CD14-positive monocyte (primary cell): ENCODE measurements around the gene KRTAP20-4. TPM values are rescaled to one million over a fixed set of nuclear protein-coding genes. Genes with fewer than 3 reads are reported as not detected.

Experiments
- DNase-seq, 3 donors: peaks; one replicate each; pipeline ENCODE4 v3.0.0-alpha.2; 2011 to 2022
- H2AFZ ChIP-seq: 2 replicates; pipeline ENCODE4 v1.6.0; 2012; ENCODE audit warnings: mild to moderate bottlenecking, low read depth, low read length, inconsistent platforms; ENCODE audit not compliant: insufficient read depth, poor library complexity, severe bottlenecking
- H3K27ac ChIP-seq, 2 donors: 1 replicate in 1 of 2; 2 replicates in 1 of 2; pipeline ENCODE4 v1.5.1; 2012 to 2013; ENCODE audit warnings: low read length in 2 of 2, control low read depth in 1 of 2, inconsistent platforms in 1 of 2, low read depth in 1 of 2, mild to moderate bottlenecking in 1 of 2
- H3K27me3 ChIP-seq, 2 donors: one replicate each; pipeline versions ENCODE4 v1.6.0 to v1.6.1; 2011 to 2013; ENCODE audit warnings: low read length in 2 of 2; ENCODE audit not compliant: control insufficient read depth in 2 of 2, insufficient read depth in 2 of 2
- H3K36me3 ChIP-seq, 2 donors: replicated peaks in 1 of 2; 1 replicate in 1 of 2; 2 replicates in 1 of 2; pipeline versions ENCODE4 v1.5.1 to v1.6.1; 2012 to 2013; ENCODE audit warnings: low read length in 2 of 2, control low read depth in 1 of 2, inconsistent platforms in 1 of 2, mild to moderate bottlenecking in 1 of 2; ENCODE audit not compliant: insufficient read depth in 2 of 2, control insufficient read depth in 1 of 2
- H3K4me1 ChIP-seq, 2 donors: 1 replicate in 1 of 2; 2 replicates in 1 of 2; pipeline versions ENCODE4 v1.5.1 to v1.6.1; 2012 to 2013; ENCODE audit warnings: low read length in 2 of 2, control low read depth in 1 of 2, inconsistent platforms in 1 of 2, mild to moderate bottlenecking in 1 of 2, moderate library complexity in 1 of 2; ENCODE audit not compliant: insufficient read depth in 2 of 2, control insufficient read depth in 1 of 2
- H3K4me2 ChIP-seq: replicated peaks from 2 replicates; pipeline ENCODE3; 2012; ENCODE audit warnings: low read length, moderate library complexity, mild to moderate bottlenecking; ENCODE audit not compliant: poor library complexity, severe bottlenecking; ENCODE audit errors: extremely low read depth
- H3K4me3 ChIP-seq, 3 experiments: fragments of 200-600 bp in 1 of 3; sonication (generic) in 1 of 3; replicated peaks in 1 of 3; 1 replicate in 2 of 3; 2 replicates in 1 of 3; pipeline ENCODE4 v1.5.1; 2011 to 2013; ENCODE audit warnings: low read length in 3 of 3, mild to moderate bottlenecking in 3 of 3, control low read depth in 2 of 3, low read depth in 2 of 3, inconsistent platforms in 1 of 3, moderate library complexity in 1 of 3
- H3K79me2 ChIP-seq: 2 replicates; pipeline ENCODE4 v1.6.0; 2012; ENCODE audit warnings: mild to moderate bottlenecking, control low read depth, inconsistent platforms, low read length, moderate library complexity; ENCODE audit not compliant: insufficient read depth
- H3K9ac ChIP-seq: 2 replicates; pipeline ENCODE4 v1.6.0; 2017; ENCODE audit warnings: low read length, mild to moderate bottlenecking; ENCODE audit not compliant: insufficient read depth, poor library complexity, severe bottlenecking
- H3K9me3 ChIP-seq, 2 donors: replicated peaks in 1 of 2; 1 replicate in 1 of 2; 2 replicates in 1 of 2; pipeline versions ENCODE4 v1.5.1 to v1.6.1; 2012 to 2013; ENCODE audit warnings: low read length in 2 of 2, control low read depth in 1 of 2; ENCODE audit not compliant: control insufficient read depth in 1 of 2, insufficient read depth in 1 of 2
- H4K20me1 ChIP-seq: 2 replicates; pipeline ENCODE4 v1.6.0; 2012; ENCODE audit warnings: mild to moderate bottlenecking, low read length, control low read depth, moderate library complexity; ENCODE audit not compliant: insufficient read depth
- H3K27ac Mint-ChIP-seq, 7 donors: one replicate each; pipeline ENCODE4 v1.8.0; 2020; ENCODE audit warnings: mild to moderate bottlenecking in 7 of 7, mixed read lengths in 7 of 7, moderate library complexity in 6 of 7, inconsistent platforms in 2 of 7
- H3K27me3 Mint-ChIP-seq, 3 donors: one replicate each; pipeline ENCODE4 v1.8.0; 2021 to 2022; ENCODE audit warnings: low read depth in 3 of 3, mild to moderate bottlenecking in 3 of 3, mixed read lengths in 3 of 3, moderate library complexity in 3 of 3, inconsistent platforms in 1 of 3
- H3K36me3 Mint-ChIP-seq, 2 donors: one replicate each; pipeline ENCODE4 v1.8.0; 2020; ENCODE audit warnings: mixed read lengths in 2 of 2, inconsistent platforms in 1 of 2, mild to moderate bottlenecking in 1 of 2
- H3K4me1 Mint-ChIP-seq: one replicate; pipeline ENCODE4 v1.8.0; 2020; ENCODE audit warnings: mild to moderate bottlenecking, mixed read lengths
- H3K4me3 Mint-ChIP-seq, 2 donors: one replicate each; pipeline ENCODE4 v1.8.0; 2020; ENCODE audit warnings: mild to moderate bottlenecking in 2 of 2, mixed read lengths in 2 of 2, moderate library complexity in 1 of 2
- H3K9me3 Mint-ChIP-seq, 7 donors: one replicate each; pipeline ENCODE4 v1.8.0; 2020 to 2022; ENCODE audit warnings: mixed read lengths in 7 of 7, mild to moderate bottlenecking in 6 of 7, moderate library complexity in 6 of 7, inconsistent platforms in 2 of 7
- WGBS: methylation state at CpG from one replicate; pipeline ENCODE4 v1.1.5; 2013; ENCODE audit warnings: missing lambda C conversion rate; ENCODE audit not compliant: insufficient coverage; 5-methylcytosine and 5-hydroxymethylcytosine counted together
- intact Hi-C, 2 donors: fragments of 100-400 bp; cut with micrococcal nuclease; formaldehyde crosslinking; loops; one replicate each; pipeline versions ENCODE4 v1.15.0 to v1.15.1; 2023
- polyA minus RNA-seq: library from RNA; depleted of rRNA, polyadenylated mRNA; stranded (reverse); fragments of >200 nt; gene quantifications from 2 replicates; pipeline ENCODE4 v1.2.3, GENCODE V29; 2012
- polyA plus RNA-seq, 3 donors: library from polyadenylated mRNA; depleted of rRNA in 1 of 3; unstranded in 2 of 3; stranded (reverse) in 1 of 3; fragments of 300-500 nt in 2 of 3; fragments of >200 nt in 1 of 3; fragmentation: Illumina TruSeq in 2 of 3; gene quantifications; 1 replicate in 2 of 3; 2 replicates in 1 of 3; pipeline ENCODE4 v1.2.3, GENCODE V29; 2012 to 2021
- total RNA-seq, 12 experiments: library from RNA in 1 of 12; stranded (reverse) in 1 of 12; fragments of 120-200 nt in 1 of 12; gene quantifications; one replicate each; pipeline ENCODE4 v1.2.4 and lab custom pipeline; 2013 to 2026; ENCODE audit warnings: mixed read lengths in 6 of 12, inconsistent platforms in 1 of 12
- TF ChIP-seq, protein P1 (sequence below): fragments of 200-600 bp; IDR thresholded peaks from one replicate; pipeline ENCODE4 v1.8.0; 2022; ENCODE audit warnings: antibody characterized with exemption, mild to moderate bottlenecking

KRTAP20-4 gene
- total RNA-seq (2013) = not detected
- polyA plus RNA-seq (not detected), polyA minus RNA-seq (not detected in 2 replicates), total RNA-seq (lab: John Stamatoyannopoulos, UW) (0 to 0.15 (median 0) reads per million in 11 experiments)

- Mint-ChIP-seq H3K27ac (no peak within 1 kb of the TSS), H3K36me3 (no peaks in the 10 kb centered on the region), H3K9me3 (peaks cover 6 to 20% (median 8%) of the 10 kb centered on the region in 7 donors), H3K27me3 (no peaks in the 10 kb centered on the region), H3K4me3 (no peak within 1 kb of the TSS), H3K4me1 (no peaks in the 10 kb centered on the region)
- Histone ChIP-seq H3K4me3 (no peak within 1 kb of the TSS), H3K79me2 (no peaks in the 10 kb centered on the region), H2AFZ (no peak within 1 kb of the TSS), H3K4me1 (no peaks in the 10 kb centered on the region), H3K36me3 (no peaks in the 10 kb centered on the region), H4K20me1 (no peaks in the 10 kb centered on the region), H3K27ac (no peak within 1 kb of the TSS), H3K27me3 (no peaks in the 10 kb centered on the region), H3K9ac (no peak within 1 kb of the TSS), H3K4me2 (no peak within 1 kb of the TSS), H3K9me3 (peaks cover 24 to 31% of the 10 kb centered on the region in 2 donors)
- WGBS = no CpG with 5 or more reads among the region's 3 CpGs
- intact Hi-C loops = no loop called here
- DNase-seq = no peak
- TF ChIP-seq, protein P1, sequence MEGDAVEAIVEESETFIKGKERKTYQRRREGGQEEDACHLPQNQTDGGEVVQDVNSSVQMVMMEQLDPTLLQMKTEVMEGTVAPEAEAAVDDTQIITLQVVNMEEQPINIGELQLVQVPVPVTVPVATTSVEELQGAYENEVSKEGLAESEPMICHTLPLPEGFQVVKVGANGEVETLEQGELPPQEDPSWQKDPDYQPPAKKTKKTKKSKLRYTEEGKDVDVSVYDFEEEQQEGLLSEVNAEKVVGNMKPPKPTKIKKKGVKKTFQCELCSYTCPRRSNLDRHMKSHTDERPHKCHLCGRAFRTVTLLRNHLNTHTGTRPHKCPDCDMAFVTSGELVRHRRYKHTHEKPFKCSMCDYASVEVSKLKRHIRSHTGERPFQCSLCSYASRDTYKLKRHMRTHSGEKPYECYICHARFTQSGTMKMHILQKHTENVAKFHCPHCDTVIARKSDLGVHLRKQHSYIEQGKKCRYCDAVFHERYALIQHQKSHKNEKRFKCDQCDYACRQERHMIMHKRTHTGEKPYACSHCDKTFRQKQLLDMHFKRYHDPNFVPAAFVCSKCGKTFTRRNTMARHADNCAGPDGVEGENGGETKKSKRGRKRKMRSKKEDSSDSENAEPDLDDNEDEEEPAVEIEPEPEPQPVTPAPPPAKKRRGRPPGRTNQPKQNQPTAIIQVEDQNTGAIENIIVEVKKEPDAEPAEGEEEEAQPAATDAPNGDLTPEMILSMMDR = no peak
Observed at GRCh38 chr21:30620522-30620921, at the start of gene KRTAP20-4. Gene KRTAP20-4, plus strand, starts transcription at chr21:30620627.

- Histone ChIP-seq H3K36me3 (no peaks in the 10 kb centered on the region), H3K27me3 (no peaks in the 10 kb centered on the region), H3K9me3 (peaks cover 0 to 6% of the 10 kb centered on the region in 2 donors), H4K20me1 (no peaks in the 10 kb centered on the region), H3K4me2 (no peak overlapping the region), H2AFZ (no peak overlapping the region), H3K79me2 (no peaks in the 10 kb centered on the region), H3K27ac (no peak overlapping the region), H3K9ac (no peak overlapping the region), H3K4me3 (no peak overlapping the region), H3K4me1 (no peaks in the 10 kb centered on the region)
- Mint-ChIP-seq H3K9me3 (peaks cover 0 to 5% (median 0%) of the 10 kb centered on the region in 7 donors), H3K27ac (no peak overlapping the region), H3K4me1 (no peaks in the 10 kb centered on the region), H3K27me3 (no peaks in the 10 kb centered on the region), H3K36me3 (no peaks in the 10 kb centered on the region), H3K4me3 (no peak overlapping the region)
- TF ChIP-seq, protein P1 = no peak
- no peak for DNase-seq
- intact Hi-C loops = no loop called here
Observed at GRCh38 chr21:30577766-30578165, 42.7 kb upstream of the KRTAP20-4 start.
